ENCODE data around the gene GARIN5A. TPM values are rescaled to one million over a fixed set of nuclear protein-coding genes. Genes with fewer than 3 reads are reported as not detected.
A peak's percentile ranks its signal among the peaks of the same experiment; 100 is the strongest.

GARIN5A gene
- polyA plus RNA-seq, 4 donors: 0.89 to 3.4 (median 2.1) TPM; not detected in 1

DNA sequence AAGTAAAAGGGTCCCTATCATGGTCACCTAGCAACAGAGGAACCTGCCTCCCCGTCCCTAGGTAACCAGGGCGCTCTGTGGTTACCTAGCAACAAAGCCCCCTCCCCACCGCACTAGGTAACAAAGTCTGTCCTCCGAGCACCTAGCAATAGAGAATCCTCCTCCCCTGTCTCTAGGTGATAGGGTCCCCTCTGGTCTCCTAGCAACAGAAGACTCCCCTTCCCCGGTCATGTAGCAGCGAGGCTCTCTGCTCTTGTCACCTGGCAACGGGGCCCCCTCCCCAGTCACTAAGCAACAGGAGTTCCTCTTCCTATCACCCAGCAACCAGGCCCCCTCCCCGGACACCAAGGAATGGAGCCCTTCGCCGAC is 34.0 kb upstream of the GARIN5A start:
- WGBS, 3 donors: 5 to 6% (median 6%) methylated on average over 10 of the region's 10 CpGs
- Histone ChIP-seq H3K4me1 (ENCODE audit: control insufficient read depth in 3 of 3, insufficient read depth in 2 of 3, low read depth in 1 of 3, low read length in 2 of 3) (peaks cover 1 to 13% (median 2%) of the 10 kb centered on the region in 3 donors), H3K4me3 (ENCODE audit: low read depth in 1 of 3, low read length in 3 of 3) (peak overlapping the region; percentile 58 to 82 (median 60)), H3K27me3 (ENCODE audit: control insufficient read depth in 3 of 3, insufficient read depth in 3 of 3, low read length in 3 of 3) (no peaks in the 10 kb centered on the region), H3K9me3 (ENCODE audit: control insufficient read depth in 2 of 2, insufficient read depth in 1 of 2, low read depth in 1 of 2, low read length in 1 of 2) (no peaks in the 10 kb centered on the region), H3K36me3 (ENCODE audit: control insufficient read depth in 3 of 3, insufficient read depth in 2 of 3, low read depth in 1 of 3, low read length in 3 of 3) (peaks cover 0 to 5% (median 2%) of the 10 kb centered on the region in 3 donors), H3K27ac (ENCODE audit: low read depth in 1 of 3, low read length in 2 of 3) (peak overlapping the region; percentile 56 to 86 (median 70))
- no peak for FAIRE-seq
- DNase-seq: no peak

DNA sequence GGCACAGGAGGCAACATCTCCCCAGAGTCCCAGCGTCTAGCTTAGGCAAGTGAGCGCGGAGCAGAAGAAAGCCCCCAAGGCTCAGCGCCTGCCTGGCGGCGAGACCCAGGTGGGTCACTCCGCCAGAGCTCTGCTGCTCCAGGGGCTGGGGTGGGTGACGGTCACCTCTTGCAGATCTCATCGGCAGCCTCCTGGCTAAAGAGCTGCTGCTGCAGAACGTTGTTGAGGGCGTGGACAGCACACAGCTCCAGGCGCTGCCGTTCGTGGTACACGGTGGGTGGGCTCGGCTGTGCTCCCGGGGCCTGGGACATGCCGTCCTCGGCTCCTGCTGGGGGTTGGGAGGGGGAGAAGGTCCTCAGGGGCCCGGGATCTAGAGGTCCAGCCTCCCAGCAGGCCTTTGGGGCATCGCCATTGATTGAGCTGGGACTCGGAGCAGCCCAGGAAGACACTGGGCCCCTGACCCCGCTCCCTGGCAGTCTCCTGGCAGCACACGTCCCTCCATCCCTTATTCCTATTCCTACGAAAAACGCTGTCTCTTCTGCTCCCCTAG is 33.5 kb upstream of the GARIN5A start:
- DNase-seq (no peak), FAIRE-seq (no peak)
- H3K36me3 ChIP-seq (ENCODE audit: control insufficient read depth in 3 of 3, insufficient read depth in 2 of 3, low read depth in 1 of 3, low read length in 3 of 3): peaks cover 0 to 5% (median 2%) of the 10 kb centered on the region in 3 donors
- H3K27me3 ChIP-seq (ENCODE audit: control insufficient read depth in 3 of 3, insufficient read depth in 3 of 3, low read length in 3 of 3): no peaks in the 10 kb centered on the region
- 54 to 64% (median 58%) methylated on average over 21 to 26 of the region's 26 CpGs for WGBS, 3 donors
- H3K4me3 ChIP-seq (ENCODE audit: low read depth in 1 of 3, low read length in 3 of 3): peak overlapping the region; percentile 58 to 82 (median 60)
- H3K9me3 ChIP-seq (ENCODE audit: control insufficient read depth in 2 of 2, insufficient read depth in 1 of 2, low read depth in 1 of 2, low read length in 1 of 2): no peaks in the 10 kb centered on the region
- H3K4me1 ChIP-seq (ENCODE audit: control insufficient read depth in 3 of 3, insufficient read depth in 2 of 3, low read depth in 1 of 3, low read length in 2 of 3): peaks cover 1 to 13% (median 2%) of the 10 kb centered on the region in 3 donors
- H3K27ac ChIP-seq (ENCODE audit: low read depth in 1 of 3, low read length in 2 of 3): peak overlapping the region; percentile 56 to 86 (median 70)

DNA sequence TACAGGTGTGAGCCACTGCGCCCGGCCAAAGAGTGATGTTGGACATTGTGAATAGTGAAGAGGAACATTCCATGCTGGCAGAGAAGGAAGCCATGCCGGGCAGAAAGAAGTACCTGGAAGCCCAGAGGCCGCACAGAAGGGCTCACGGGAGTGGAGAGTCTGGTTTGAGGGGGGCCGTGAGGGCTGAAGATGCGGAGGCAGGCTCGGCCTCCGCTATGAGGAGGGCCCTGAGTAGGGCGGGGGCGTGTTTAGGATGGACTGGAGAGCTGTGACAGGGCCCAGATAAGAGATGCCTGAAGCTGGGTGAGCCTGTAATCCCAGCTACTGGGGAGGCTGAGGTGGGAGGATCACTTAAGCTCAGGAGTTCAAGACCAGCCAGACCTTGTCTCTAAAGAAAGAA is 32.7 kb upstream of the GARIN5A start:
- Histone ChIP-seq H3K27ac (ENCODE audit: low read depth in 1 of 3, low read length in 2 of 3) (no peak overlapping the region), H3K4me1 (ENCODE audit: control insufficient read depth in 3 of 3, insufficient read depth in 2 of 3, low read depth in 1 of 3, low read length in 2 of 3) (peaks cover 1 to 13% (median 2%) of the 10 kb centered on the region in 3 donors), H3K36me3 (ENCODE audit: control insufficient read depth in 3 of 3, insufficient read depth in 2 of 3, low read depth in 1 of 3, low read length in 3 of 3) (peaks cover 0 to 5% (median 2%) of the 10 kb centered on the region in 3 donors), H3K9me3 (ENCODE audit: control insufficient read depth in 2 of 2, insufficient read depth in 1 of 2, low read depth in 1 of 2, low read length in 1 of 2) (no peaks in the 10 kb centered on the region), H3K4me3 (ENCODE audit: low read depth in 1 of 3, low read length in 3 of 3) (no peak overlapping the region), H3K27me3 (ENCODE audit: control insufficient read depth in 3 of 3, insufficient read depth in 3 of 3, low read length in 3 of 3) (no peaks in the 10 kb centered on the region)
- 88 to 91% (median 89%) methylated on average over 11 of the region's 11 CpGs for WGBS, 3 donors
- FAIRE-seq (no peak), DNase-seq (no peak)

DNA sequence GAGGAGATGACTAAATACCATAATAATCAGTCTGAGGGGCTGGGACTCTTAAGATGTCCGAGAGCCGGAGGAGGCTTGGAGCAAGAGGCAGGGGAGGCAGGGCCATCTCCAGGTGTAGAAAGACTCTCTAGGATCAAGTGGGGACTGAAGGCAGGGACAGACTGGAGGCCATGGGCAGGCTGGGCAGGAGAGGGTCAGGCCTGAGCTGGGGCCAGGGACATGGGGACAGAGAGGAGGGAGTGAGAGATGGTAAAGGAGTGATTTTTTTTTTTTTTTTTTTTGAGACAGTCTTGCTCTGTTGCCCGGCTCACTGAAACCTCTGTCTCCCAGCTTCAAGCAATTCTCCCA is 32.2 kb upstream of the GARIN5A start:
- Histone ChIP-seq H3K36me3 (ENCODE audit: control insufficient read depth in 3 of 3, insufficient read depth in 2 of 3, low read depth in 1 of 3, low read length in 3 of 3) (peaks cover 0 to 5% (median 2%) of the 10 kb centered on the region in 3 donors), H3K4me3 (ENCODE audit: low read depth in 1 of 3, low read length in 3 of 3) (no peak overlapping the region), H3K9me3 (ENCODE audit: control insufficient read depth in 2 of 2, insufficient read depth in 1 of 2, low read depth in 1 of 2, low read length in 1 of 2) (no peaks in the 10 kb centered on the region), H3K27me3 (ENCODE audit: control insufficient read depth in 3 of 3, insufficient read depth in 3 of 3, low read length in 3 of 3) (no peaks in the 10 kb centered on the region), H3K27ac (ENCODE audit: low read depth in 1 of 3, low read length in 2 of 3) (no peak overlapping the region), H3K4me1 (ENCODE audit: control insufficient read depth in 3 of 3, insufficient read depth in 2 of 3, low read depth in 1 of 3, low read length in 2 of 3) (peaks cover 1 to 13% (median 2%) of the 10 kb centered on the region in 3 donors)
- DNase-seq (no peak), FAIRE-seq (no peak)
- WGBS, 3 donors: 90 to 94% (median 92%) methylated on average over 3 of the region's 3 CpGs

DNA sequence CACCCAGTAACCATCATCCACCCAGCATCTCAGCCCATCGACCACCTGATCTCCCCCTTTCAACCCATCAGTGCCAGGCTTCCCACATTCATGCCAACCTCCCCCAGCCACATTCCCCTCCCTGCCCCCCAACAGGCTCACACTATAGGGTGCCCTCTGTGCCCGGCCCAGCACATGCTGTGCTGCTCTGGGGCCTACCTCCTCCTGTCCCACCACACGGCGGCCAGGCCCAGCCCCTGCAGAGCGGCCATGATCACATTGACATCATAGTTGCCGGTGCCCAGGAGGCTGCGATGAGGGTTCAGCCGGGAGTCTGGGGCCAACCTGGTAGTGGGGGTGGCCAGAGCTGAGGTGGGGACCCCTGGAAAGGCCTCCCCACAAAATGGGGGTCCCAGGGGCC is 30.7 kb upstream of the GARIN5A start:
- DNase-seq: no peak
- 93 to 97% (median 95%) methylated on average over 8 of the region's 8 CpGs for WGBS, 3 donors

DNA sequence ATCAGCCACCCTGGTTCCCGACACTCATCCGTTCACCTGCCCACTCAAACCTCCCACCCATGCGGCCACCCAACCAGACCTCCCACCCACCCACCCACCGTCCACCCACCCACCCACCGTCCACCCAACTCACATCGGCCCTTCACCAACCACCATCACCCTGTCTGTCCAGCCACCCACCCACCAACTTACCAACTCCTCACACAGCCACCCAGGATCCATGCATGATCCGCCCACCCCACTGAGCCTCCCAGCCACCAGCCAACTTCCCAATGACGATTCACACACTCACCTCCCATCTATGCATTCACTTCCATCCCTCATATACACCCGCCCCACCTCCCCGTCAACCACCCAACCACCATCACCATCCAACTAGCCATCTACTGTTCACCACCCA is 30.1 kb upstream of the GARIN5A start:
- FAIRE-seq (no peak), DNase-seq (no peak)
- H3K36me3 ChIP-seq (ENCODE audit: control insufficient read depth in 3 of 3, insufficient read depth in 2 of 3, low read depth in 1 of 3, low read length in 3 of 3): peaks cover 0 to 5% (median 2%) of the 10 kb centered on the region in 3 donors
- H3K27ac ChIP-seq (ENCODE audit: low read depth in 1 of 3, low read length in 2 of 3): no peak overlapping the region
- 91 to 97% (median 93%) methylated on average over 7 to 9 of the region's 10 CpGs for WGBS, 3 donors
- H3K4me3 ChIP-seq (ENCODE audit: low read depth in 1 of 3, low read length in 3 of 3): no peak overlapping the region
- no peaks in the 10 kb centered on the region for H3K27me3 ChIP-seq (ENCODE audit: control insufficient read depth in 3 of 3, insufficient read depth in 3 of 3, low read length in 3 of 3)
- peaks cover 1 to 8% (median 2%) of the 10 kb centered on the region in 3 donors for H3K4me1 ChIP-seq (ENCODE audit: control insufficient read depth in 3 of 3, insufficient read depth in 2 of 3, low read depth in 1 of 3, low read length in 2 of 3)
- no peaks in the 10 kb centered on the region for H3K9me3 ChIP-seq (ENCODE audit: control insufficient read depth in 2 of 2, insufficient read depth in 1 of 2, low read depth in 1 of 2, low read length in 1 of 2)

More for the DNA sequence above, 30.7 kb upstream of the GARIN5A start:
- no peak overlapping the region for H3K4me3 ChIP-seq (ENCODE audit: low read depth in 1 of 3, low read length in 3 of 3)
- H3K27ac ChIP-seq (ENCODE audit: low read depth in 1 of 3, low read length in 2 of 3): no peak overlapping the region
- H3K27me3 ChIP-seq (ENCODE audit: control insufficient read depth in 3 of 3, insufficient read depth in 3 of 3, low read length in 3 of 3): no peaks in the 10 kb centered on the region
- FAIRE-seq: no peak
- H3K9me3 ChIP-seq (ENCODE audit: control insufficient read depth in 2 of 2, insufficient read depth in 1 of 2, low read depth in 1 of 2, low read length in 1 of 2): no peaks in the 10 kb centered on the region
- peaks cover 0 to 5% (median 2%) of the 10 kb centered on the region in 3 donors for H3K36me3 ChIP-seq (ENCODE audit: control insufficient read depth in 3 of 3, insufficient read depth in 2 of 3, low read depth in 1 of 3, low read length in 3 of 3)
- peaks cover 1 to 13% (median 2%) of the 10 kb centered on the region in 3 donors for H3K4me1 ChIP-seq (ENCODE audit: control insufficient read depth in 3 of 3, insufficient read depth in 2 of 3, low read depth in 1 of 3, low read length in 2 of 3)

DNA sequence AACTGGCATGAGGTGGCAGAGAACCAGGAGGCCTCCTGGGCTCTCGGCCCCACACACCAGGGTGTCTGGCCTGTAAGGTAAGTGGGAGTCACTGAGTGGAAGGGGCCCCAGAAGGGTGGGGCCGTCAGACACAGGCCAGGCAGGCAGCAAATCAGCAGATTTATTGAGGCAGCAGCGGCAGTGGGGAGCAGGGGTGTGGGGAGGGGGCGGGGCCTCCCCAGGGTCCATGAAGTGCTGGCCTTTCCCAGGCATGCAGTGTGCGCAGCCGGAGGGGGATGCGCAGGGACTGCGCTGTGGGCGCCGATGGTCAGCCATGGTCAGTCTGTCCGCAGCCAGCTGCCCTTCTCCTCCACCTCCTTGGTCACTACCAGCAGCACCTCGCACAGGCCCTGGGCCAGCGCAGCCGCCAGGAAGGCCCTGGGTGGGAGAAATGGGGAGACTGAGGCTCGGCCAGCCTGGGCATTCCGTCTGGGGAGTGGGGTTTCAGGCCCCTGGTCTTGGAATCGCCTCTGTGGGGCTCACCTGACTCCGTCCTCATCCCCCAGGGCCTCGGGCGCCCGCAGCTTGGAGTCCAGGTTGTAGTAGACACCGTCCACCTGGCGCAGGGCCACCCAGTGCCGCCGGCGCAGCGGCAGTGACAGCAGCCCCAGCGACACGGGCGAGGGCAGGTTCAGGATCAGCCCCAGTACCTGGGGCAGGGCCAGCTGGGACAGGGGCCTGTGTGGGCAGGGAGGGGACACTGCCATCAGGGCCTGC is 29.4 kb upstream of the GARIN5A start:
- Histone ChIP-seq H3K27me3 (ENCODE audit: control insufficient read depth in 3 of 3, insufficient read depth in 3 of 3, low read length in 3 of 3) (no peaks in the 10 kb centered on the region), H3K27ac (ENCODE audit: low read depth in 1 of 3, low read length in 2 of 3) (no peak overlapping the region), H3K4me3 (ENCODE audit: low read depth in 1 of 3, low read length in 3 of 3) (no peak overlapping the region), H3K4me1 (ENCODE audit: control insufficient read depth in 3 of 3, insufficient read depth in 2 of 3, low read depth in 1 of 3, low read length in 2 of 3) (peaks cover 1 to 8% (median 2%) of the 10 kb centered on the region in 3 donors), H3K36me3 (ENCODE audit: control insufficient read depth in 3 of 3, insufficient read depth in 2 of 3, low read depth in 1 of 3, low read length in 3 of 3) (peaks cover 0 to 5% (median 2%) of the 10 kb centered on the region in 3 donors), H3K9me3 (ENCODE audit: control insufficient read depth in 2 of 2, insufficient read depth in 1 of 2, low read depth in 1 of 2, low read length in 1 of 2) (no peaks in the 10 kb centered on the region)
- FAIRE-seq (no peak), DNase-seq (no peak)
- 92 to 95% (median 94%) methylated on average over 27 to 30 of the region's 30 CpGs for WGBS, 3 donors

DNA sequence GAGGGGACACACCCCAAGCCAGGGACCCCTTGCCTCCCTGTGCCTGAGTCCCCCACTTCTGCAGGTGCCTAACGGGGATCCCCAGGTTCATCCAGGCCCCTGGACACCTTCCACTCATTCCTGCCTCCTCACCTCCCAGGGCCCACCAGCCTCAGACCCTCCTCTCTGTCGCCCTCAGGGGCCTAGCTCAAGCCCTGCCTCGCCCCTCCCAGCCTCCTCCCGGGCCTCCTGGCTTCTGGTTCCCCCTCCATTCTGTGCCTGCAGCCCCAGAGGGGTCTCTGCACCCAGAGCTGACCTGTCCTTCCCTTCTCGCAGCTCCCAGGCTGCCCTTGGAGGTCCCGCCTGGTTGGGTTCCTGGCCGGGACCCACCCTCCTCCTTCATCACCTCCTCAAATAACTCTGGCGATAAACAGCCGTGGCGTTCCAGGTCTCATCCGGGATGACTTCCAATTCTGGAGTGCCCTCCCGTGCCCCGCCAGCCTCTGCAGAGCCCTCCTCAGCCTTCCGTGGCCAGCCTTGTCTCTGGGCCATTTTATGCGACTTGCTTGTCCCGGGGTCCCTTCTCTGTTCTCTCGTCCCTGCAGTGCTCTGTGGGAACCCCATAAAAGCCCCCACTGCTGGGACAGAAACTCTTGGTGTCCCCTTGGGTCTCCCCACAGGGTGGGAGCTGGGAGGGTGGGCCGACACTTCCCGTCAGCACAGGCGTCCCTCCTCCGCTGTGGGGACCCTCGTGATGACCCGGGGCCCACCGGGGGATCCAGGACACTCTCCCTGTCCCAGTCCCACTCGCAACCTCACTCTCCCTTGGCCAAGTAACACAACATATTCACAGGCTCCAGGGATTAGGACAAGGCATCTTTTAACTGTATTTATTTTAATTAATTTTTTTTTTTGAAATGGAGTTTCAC is 25.2 kb upstream of the GARIN5A start:
- 65 to 81% (median 71%) methylated on average over 25 of the region's 25 CpGs for WGBS, 3 donors

More for the DNA sequence above, 25.2 kb upstream of the GARIN5A start:
- peaks cover 0 to 19% (median 0%) of the 10 kb centered on the region in 3 donors for H3K27me3 ChIP-seq (ENCODE audit: control insufficient read depth in 3 of 3, insufficient read depth in 3 of 3, low read length in 3 of 3)
- DNase-seq: no peak
- FAIRE-seq: no peak
- H3K4me1 ChIP-seq (ENCODE audit: control insufficient read depth in 3 of 3, insufficient read depth in 2 of 3, low read depth in 1 of 3, low read length in 2 of 3): peaks cover 0 to 4% (median 3%) of the 10 kb centered on the region in 3 donors
- H3K9me3 ChIP-seq (ENCODE audit: control insufficient read depth in 2 of 2, insufficient read depth in 1 of 2, low read depth in 1 of 2, low read length in 1 of 2): no peaks in the 10 kb centered on the region
- no peak overlapping the region for H3K4me3 ChIP-seq (ENCODE audit: low read depth in 1 of 3, low read length in 3 of 3)
- no peak overlapping the region for H3K27ac ChIP-seq (ENCODE audit: low read depth in 1 of 3, low read length in 2 of 3)
- H3K36me3 ChIP-seq (ENCODE audit: control insufficient read depth in 3 of 3, insufficient read depth in 2 of 3, low read depth in 1 of 3, low read length in 3 of 3): peaks cover 0 to 5% (median 2%) of the 10 kb centered on the region in 3 donors
